GM21447 (cell line): ENCODE results near the gene EMC6.

Experiments used
- ATAC-seq: cut with Tn5 transposase; IDR thresholded peaks from one replicate; pipeline ENCODE4 v1.9.1; 2021; ENCODE audit not compliant: unreplicated experiment

EMC6 gene

DNA sequence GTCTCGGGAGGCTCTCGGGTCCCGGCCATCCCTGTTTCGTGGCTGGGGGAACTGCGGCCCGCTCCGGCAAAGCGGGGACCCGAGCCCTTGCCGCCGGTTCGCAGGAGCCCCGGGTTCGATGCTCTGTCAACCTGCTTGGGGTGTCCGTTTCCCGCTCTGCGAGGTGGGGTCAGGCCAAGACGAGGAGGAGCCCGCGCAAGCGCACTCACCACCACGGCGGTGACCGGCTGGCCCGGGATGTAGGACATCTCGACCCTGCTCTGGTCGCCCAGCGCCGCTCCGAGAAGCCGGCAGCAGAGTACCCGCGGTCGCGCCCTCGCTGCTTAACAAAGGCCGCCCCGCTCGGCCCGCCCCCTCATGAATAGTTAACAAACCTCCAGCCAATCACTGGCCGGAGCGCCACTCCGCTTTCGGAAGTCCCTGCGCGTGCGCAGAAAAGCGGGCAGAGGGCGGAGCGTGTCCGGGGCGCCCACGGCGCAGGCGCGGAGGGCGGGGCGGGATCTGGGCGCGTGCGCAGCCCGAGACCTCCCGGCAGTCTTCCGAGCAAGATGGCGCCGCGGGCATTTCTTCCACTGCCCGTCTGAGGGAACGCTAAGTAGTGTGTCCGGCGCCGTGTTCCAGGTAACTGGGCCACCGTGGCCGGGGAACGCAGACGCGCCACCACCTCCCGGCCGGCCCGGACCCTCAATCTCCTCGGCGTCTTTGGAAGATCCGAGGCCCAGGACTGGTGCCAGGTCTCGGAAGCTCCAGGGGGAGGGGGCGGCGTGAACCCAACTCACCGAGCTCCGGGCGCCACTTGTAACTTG is at the start of gene EMC6, which contains the start of gene TAX1BP3:
EMC6 (plus strand) TSS at position 534 of the 806 bp plus-strand sequence. CDS start 335 bp downstream, outside the sequence.
TAX1BP3 (minus strand) TSS at position 300 of the 806 bp plus-strand sequence; CDS start at position 248, 52 bp downstream.
- ATAC-seq, result peak; percentile 83

DNA sequence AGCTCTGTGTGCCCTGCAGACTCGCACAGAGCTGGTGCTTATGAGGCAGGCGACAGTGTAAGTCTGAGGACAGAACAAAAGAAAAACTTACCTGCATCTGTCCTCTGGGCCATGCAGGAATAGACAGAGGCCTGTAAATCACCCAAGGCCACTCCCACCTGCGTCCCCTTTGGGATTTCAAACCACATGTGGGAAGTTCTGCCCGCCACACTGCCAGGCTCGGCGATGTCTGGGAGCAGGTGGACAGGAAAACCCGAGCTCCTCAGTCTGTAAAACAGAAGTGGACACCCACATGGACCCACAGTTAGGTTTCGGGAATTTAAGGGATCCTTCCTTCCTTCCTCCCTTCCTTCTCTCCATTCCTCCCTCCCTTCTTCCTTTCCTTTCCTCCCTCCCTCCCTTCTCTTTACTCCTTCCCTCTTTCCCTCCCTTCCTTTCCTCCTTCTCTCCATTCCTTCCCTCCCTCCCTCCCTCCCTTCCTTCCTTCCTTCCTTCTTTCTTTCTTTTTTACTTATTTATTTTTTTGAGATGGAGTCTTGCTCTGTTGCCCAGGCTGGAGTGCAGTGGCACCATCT is 47.4 kb upstream of the EMC6 start:
- ATAC-seq, result no peak

- no peak for ATAC-seq
Measured at GRCh38 chr17:3622977-3623594, 45.5 kb upstream of the EMC6 start.

- ATAC-seq, result no peak
Measured at GRCh38 chr17:3626831-3627768, 41.5 kb upstream of the EMC6 start.

DNA sequence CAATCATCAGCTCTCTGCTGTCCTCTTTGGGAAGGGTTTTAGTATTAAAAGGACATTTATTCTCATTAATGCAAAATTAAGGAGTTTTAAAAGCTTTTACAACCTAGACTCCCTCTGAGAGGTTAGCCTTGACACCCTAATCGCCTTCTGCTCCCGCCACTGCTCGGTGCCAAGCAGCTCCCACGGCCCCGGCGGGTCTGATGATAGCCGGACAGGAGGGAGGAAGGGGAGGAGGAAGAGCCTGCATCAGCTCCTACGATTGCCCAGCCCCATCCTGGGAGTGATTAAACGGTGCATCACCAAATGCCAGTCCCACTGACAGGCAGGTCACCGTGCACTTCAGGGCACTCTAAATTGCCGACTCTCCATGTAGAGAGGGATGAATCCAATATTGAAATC is 40.8 kb upstream of the EMC6 start:
- ATAC-seq, result no peak

- no peak for ATAC-seq
Measured at GRCh38 chr17:3630781-3631180, 37.8 kb upstream of the EMC6 start.

- no peak for ATAC-seq
Measured at GRCh38 chr17:3632287-3632686, 36.3 kb upstream of the EMC6 start.

- peak; percentile 12 for ATAC-seq
Measured at GRCh38 chr17:3635474-3636153, 33.0 kb upstream of the EMC6 start.

- peak; percentile 90 for ATAC-seq
Measured at GRCh38 chr17:3636154-3636907, 32.3 kb upstream of the EMC6 start, which contains the start of the genes CTNS and SHPK. CTNS (plus strand) TSS chr17:3636760; CDS start chr17:3640207, 3,447 bp downstream. SHPK (minus strand) TSS chr17:3636250; CDS start chr17:3636219, 31 bp downstream.

DNA sequence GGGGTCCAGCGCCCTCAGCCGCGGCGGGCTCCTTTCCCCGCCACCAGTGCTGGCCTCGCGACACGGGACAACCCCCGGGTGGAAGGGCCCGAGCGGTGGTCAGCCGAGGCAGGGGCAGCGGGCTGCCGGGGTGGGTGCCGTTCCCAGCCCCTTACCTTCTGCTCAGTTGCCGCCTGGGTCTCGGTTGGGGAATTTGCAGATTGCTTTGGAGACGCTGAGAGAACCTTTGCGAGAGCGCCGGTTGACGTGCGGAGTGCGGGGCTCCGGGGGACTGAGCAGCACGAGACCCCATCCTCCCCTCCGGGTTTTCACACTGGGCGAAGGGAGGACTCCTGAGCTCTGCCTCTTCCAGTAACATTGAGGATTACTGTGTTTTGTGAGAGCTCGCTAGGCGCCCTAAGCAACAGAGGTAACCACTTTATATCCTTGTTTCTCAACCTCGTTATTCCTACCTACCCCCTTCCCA is 31.7 kb upstream of the EMC6 start:
- peak; percentile 9 for ATAC-seq

DNA sequence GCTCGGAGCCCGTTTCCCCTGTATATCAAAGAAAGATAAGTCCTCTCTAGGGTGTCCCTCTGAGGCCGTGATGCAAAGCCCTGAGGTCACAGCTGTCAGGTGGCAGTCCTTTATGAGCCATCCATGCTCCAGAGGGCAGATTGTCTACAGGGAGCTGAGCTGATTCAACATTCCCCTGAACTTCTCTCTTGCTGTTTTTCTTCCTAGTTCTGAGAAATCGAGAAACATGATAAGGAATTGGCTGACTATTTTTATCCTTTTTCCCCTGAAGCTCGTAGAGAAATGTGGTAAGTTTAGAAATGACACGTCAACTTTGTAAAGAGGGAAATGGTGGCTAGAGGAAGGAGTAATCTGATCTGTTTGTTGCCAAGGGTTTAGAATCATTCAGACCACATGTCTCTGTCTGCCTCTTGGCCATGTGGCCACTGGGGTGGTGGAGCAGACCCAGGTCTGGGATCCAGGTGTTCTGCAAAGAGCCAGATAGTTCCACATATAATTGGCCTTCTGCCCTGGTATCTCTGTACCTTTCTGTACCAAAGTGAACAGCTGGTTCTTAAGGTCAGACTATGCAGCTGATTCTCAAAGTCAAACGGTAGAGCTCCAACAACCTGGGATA is 28.5 kb upstream of the EMC6 start:
- no peak for ATAC-seq

DNA sequence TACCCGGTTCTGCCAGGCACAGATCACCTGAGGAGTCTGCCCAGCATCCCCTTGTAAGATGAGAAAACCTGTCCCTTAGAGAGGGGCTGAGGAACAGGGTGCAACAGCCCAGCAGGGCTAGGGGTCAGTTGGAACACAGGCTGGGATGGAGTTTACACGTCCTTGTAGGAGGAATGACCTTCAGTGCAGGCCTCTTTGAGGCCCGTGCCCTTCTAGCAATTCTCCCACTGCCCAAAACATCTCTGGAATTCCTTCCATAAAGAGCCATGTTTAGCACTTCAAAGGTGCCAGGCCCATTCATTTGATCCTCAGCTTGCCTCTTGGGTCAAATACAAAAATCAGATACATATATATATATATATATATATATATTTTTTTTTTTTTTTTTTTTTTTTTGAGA is 27.6 kb upstream of the EMC6 start:
- ATAC-seq, result no peak

GRCh38 chr17:3641717-3642486 is 26.7 kb upstream of the EMC6 start:
- ATAC-seq, result no peak

GRCh38 chr17:3643889-3644349 is 24.7 kb upstream of the EMC6 start:
- ATAC-seq, result no peak

- ATAC-seq, result no peak
Measured at GRCh38 chr17:3645310-3645709, 23.3 kb upstream of the EMC6 start.

DNA sequence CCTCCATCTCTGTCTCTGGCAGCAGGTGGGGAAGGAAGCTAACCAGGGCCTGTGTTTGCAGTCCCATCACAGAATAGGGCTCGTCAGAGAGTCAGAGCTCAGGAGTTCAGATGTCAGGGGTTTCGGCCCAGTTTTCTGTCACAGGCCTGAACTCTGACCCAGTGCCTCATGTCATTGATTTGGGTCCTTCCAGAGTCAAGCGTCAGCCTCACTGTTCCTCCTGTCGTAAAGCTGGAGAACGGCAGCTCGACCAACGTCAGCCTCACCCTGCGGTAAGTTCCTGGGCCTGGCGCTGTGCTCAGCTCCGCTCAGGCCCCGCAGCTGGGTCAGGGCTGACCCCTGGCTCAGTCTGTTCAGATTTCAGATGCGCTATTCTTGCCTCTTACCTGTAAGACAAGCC is 21.4 kb upstream of the EMC6 start:
- no peak for ATAC-seq

DNA sequence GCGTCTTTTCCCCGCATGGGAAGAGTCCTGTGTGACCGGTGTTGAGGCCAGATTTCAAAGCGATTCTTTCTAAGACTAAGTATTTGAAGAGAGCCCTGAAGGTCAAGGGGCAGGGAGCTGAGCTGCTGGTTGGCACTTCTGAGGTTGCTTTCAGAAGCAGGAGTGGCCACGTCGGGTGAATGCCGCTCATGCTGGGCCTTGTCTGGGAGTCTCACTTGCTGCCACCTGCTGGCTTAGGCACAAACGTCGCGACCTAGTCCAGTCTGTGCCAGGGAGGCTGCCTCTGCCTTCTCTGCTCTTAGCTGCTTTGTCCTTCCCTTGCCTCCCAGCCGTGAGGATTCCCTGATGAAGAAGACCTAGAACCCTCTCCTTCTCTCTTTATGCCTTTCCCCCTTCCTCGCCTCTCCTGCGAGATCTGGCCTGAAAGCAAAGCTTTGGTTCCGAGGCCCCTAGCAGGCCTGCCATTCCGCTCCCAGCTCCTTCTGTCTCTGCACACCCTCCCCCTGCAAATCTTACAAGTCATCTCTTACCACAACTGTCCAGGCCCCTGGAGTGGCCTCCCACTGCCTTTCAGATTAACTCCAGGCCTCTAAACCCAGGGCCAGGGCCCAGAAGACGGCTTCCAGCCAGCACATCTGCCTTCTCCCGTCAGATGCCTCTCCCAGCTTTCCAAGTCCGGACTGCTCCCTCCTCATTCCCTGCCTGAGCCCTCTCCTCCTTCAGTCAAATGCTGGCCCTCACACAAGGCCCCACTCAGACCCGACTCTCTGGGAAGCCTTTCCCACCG is 20.6 kb upstream of the EMC6 start:
- ATAC-seq, result no peak
